Measurements from ENCODE around the gene PRR22.
A peak's percentile ranks its signal among the peaks of the same experiment; 100 is the strongest.

Gene PRR22

GRCh38 chr19:5811117-5811516 is 26.6 kb upstream of the PRR22 start:
- DNase-seq: no peak

GRCh38 chr19:5809469-5809868 is 24.9 kb upstream of the PRR22 start:
- no peak for DNase-seq

GRCh38 chr19:5809053-5809452 is 24.5 kb upstream of the PRR22 start:
- peak; percentile 71 for DNase-seq

- DNase-seq: no peak
Measured at GRCh38 chr19:5808120-5808816, 23.7 kb upstream of the PRR22 start.

- no peak for DNase-seq
Measured at GRCh38 chr19:5806905-5807304, 22.4 kb upstream of the PRR22 start.

- no peak for DNase-seq
Measured at GRCh38 chr19:5806133-5806489, 21.6 kb upstream of the PRR22 start.

GRCh38 chr19:5805462-5806132 is 21.1 kb upstream of the PRR22 start:
- peak; percentile 21 for DNase-seq

- no peak for DNase-seq
Measured at GRCh38 chr19:5804516-5805461, 20.2 kb upstream of the PRR22 start, which contains the start of gene NRTN. NRTN (plus strand) TSS chr19:5805067; CDS start chr19:5824166, 19,099 bp downstream.

GRCh38 chr19:5803752-5804515 is 19.4 kb upstream of the PRR22 start:
- DNase-seq: peak; percentile 91

- DNase-seq: no peak
Measured at GRCh38 chr19:5803441-5803751, 18.9 kb upstream of the PRR22 start.

GRCh38 chr19:5801796-5802619 is 17.5 kb upstream of the PRR22 start:
- DNase-seq: peak; percentile 20

- no peak for DNase-seq
Measured at GRCh38 chr19:5800361-5801270, 16.1 kb upstream of the PRR22 start.

- DNase-seq: peak; percentile 38
Measured at GRCh38 chr19:5799247-5800241, 15.0 kb upstream of the PRR22 start.

GRCh38 chr19:5798244-5798643 is 13.7 kb upstream of the PRR22 start:
- DNase-seq: no peak

GRCh38 chr19:5795382-5795919 is 10.9 kb upstream of the PRR22 start:
- no peak for DNase-seq

GRCh38 chr19:5793188-5793587 is 8.6 kb upstream of the PRR22 start:
- no peak for DNase-seq

GRCh38 chr19:5792224-5792623 is 7.7 kb upstream of the PRR22 start:
- DNase-seq: no peak

GRCh38 chr19:5790559-5791520 is 6.3 kb upstream of the PRR22 start, which contains the start of gene DUS3L:
DUS3L (minus strand) TSS chr19:5791163; CDS start chr19:5791141, 22 bp downstream.
- DNase-seq: peak; percentile 99
